ES-I3 (cell line): Measurements from ENCODE around the gene C9orf78.

Experiments
- H3K36me3 ChIP-seq: 2 replicates; pipeline ENCODE4 v1.6.1; 2013; ENCODE audit warnings: mild to moderate bottlenecking, low read length, control low read depth, moderate library complexity; ENCODE audit not compliant: insufficient read depth
- H3K4me1 ChIP-seq: 2 replicates; pipeline ENCODE4 v1.6.1; 2013; ENCODE audit warnings: mild to moderate bottlenecking, control low read depth, low read length; ENCODE audit not compliant: insufficient read depth
- H3K9ac ChIP-seq: 2 replicates; pipeline ENCODE4 v1.6.1; 2013; ENCODE audit warnings: low read depth, mild to moderate bottlenecking, low read length, moderate library complexity
- H3K9me3 ChIP-seq: 2 replicates; pipeline ENCODE4 v1.6.1; 2013; ENCODE audit warnings: mild to moderate bottlenecking, low read length, moderate library complexity; ENCODE audit not compliant: control insufficient read depth, insufficient read depth

Gene C9orf78

GRCh38 chr9:129873563-129874190, 38.6 kb upstream of the C9orf78 start:
- Histone ChIP-seq H3K9me3 (no peaks in the 10 kb centered on the region), H3K36me3 (no peaks in the 10 kb centered on the region; the same call in 1 of the 2 replicates), H3K4me1 (no peaks in the 10 kb centered on the region), H3K9ac (no peak overlapping the region)

GRCh38 chr9:129871046-129871445, 36.0 kb upstream of the C9orf78 start:
- Histone ChIP-seq H3K9ac (no peak overlapping the region), H3K4me1 (no peaks in the 10 kb centered on the region), H3K36me3 (no peaks in the 10 kb centered on the region), H3K9me3 (no peaks in the 10 kb centered on the region)

- no peak overlapping the region for H3K9ac ChIP-seq
- no peaks in the 10 kb centered on the region for H3K9me3 ChIP-seq
- H3K4me1 ChIP-seq = no peaks in the 10 kb centered on the region
- no peaks in the 10 kb centered on the region for H3K36me3 ChIP-seq
Observed at GRCh38 chr9:129869585-129870501, 34.8 kb upstream of the C9orf78 start.

- H3K36me3 ChIP-seq = no peaks in the 10 kb centered on the region
- no peak overlapping the region for H3K9ac ChIP-seq
- H3K4me1 ChIP-seq = no peaks in the 10 kb centered on the region
- H3K9me3 ChIP-seq = no peaks in the 10 kb centered on the region
Observed at GRCh38 chr9:129868872-129869486, 33.9 kb upstream of the C9orf78 start.

GRCh38 chr9:129868023-129868871, 33.2 kb upstream of the C9orf78 start:
- Histone ChIP-seq H3K4me1 (no peaks in the 10 kb centered on the region), H3K9me3 (no peaks in the 10 kb centered on the region), H3K36me3 (no peaks in the 10 kb centered on the region), H3K9ac (no peak overlapping the region)

- Histone ChIP-seq H3K36me3 (no peaks in the 10 kb centered on the region), H3K4me1 (no peaks in the 10 kb centered on the region), H3K9me3 (no peaks in the 10 kb centered on the region), H3K9ac (no peak overlapping the region)
Observed at GRCh38 chr9:129867136-129868022, 32.3 kb upstream of the C9orf78 start.

GRCh38 chr9:129866394-129867135, 31.5 kb upstream of the C9orf78 start:
- no peaks in the 10 kb centered on the region for H3K36me3 ChIP-seq
- no peak overlapping the region for H3K9ac ChIP-seq
- no peaks in the 10 kb centered on the region for H3K9me3 ChIP-seq
- no peaks in the 10 kb centered on the region for H3K4me1 ChIP-seq

GRCh38 chr9:129865668-129866320, 30.7 kb upstream of the C9orf78 start:
- no peaks in the 10 kb centered on the region for H3K36me3 ChIP-seq
- H3K9me3 ChIP-seq = no peaks in the 10 kb centered on the region
- H3K4me1 ChIP-seq = no peaks in the 10 kb centered on the region
- no peak overlapping the region for H3K9ac ChIP-seq

GRCh38 chr9:129864991-129865647, 30.0 kb upstream of the C9orf78 start:
- Histone ChIP-seq H3K9me3 (no peaks in the 10 kb centered on the region), H3K36me3 (no peaks in the 10 kb centered on the region), H3K4me1 (no peaks in the 10 kb centered on the region), H3K9ac (no peak overlapping the region)

- H3K9ac ChIP-seq = no peak overlapping the region
- no peaks in the 10 kb centered on the region for H3K4me1 ChIP-seq
- no peaks in the 10 kb centered on the region for H3K9me3 ChIP-seq
- H3K36me3 ChIP-seq = no peaks in the 10 kb centered on the region
Observed at GRCh38 chr9:129863059-129863690, 28.1 kb upstream of the C9orf78 start.

- no peaks in the 10 kb centered on the region for H3K36me3 ChIP-seq
- H3K4me1 ChIP-seq = no peaks in the 10 kb centered on the region
- no peak overlapping the region for H3K9ac ChIP-seq
- no peaks in the 10 kb centered on the region for H3K9me3 ChIP-seq
Observed at GRCh38 chr9:129861447-129861827, 26.4 kb upstream of the C9orf78 start.
